NOMO-1 (cell line): ENCODE data around the gene HLA-DPA1.
A peak's percentile ranks its signal among the peaks of the same experiment; 100 is the strongest.
"Not testable (repeated sequence)": the region's sequence is repeated elsewhere in the genome, so short reads cannot be mapped to it uniquely, and the experiment has no call there.

ENCODE experiments used
- DNase-seq, 2 experiments: peaks; one replicate each; lab custom pipeline; 2025; ENCODE audit not compliant: unreplicated experiment in 2 of 2; lab: John Stamatoyannopoulos, UW

Gene HLA-DPA1

DNA sequence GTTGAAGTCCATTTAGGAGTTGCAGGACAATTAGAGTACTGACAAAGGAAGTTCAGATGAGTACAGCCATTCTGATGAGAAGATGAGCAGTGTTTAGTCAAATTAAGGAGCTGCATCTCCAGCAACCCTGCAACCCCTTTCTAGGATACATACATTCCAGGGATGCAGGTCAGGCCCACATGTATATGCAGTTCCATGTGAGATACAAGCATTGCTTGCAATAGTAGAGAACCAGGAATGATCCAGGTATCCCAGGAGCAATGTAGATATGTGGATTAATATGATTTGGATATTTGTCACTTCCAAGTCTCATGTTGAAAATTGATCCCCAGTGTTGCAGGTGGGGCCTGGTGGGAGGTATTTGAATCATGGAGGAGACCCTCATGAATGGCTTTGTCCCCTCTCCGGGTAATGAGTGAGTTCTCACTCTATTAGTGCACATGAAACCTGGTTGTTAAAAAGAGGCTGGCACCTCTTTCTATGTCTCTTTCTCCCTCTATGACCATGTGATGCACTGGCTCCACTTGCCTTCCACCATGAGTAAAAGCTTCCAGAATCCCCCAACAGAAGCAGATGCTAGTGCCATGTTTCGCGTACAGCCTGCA is 6.4 kb downstream of the HLA-DPA1 start:
- DNase-seq, result no peak

DNA sequence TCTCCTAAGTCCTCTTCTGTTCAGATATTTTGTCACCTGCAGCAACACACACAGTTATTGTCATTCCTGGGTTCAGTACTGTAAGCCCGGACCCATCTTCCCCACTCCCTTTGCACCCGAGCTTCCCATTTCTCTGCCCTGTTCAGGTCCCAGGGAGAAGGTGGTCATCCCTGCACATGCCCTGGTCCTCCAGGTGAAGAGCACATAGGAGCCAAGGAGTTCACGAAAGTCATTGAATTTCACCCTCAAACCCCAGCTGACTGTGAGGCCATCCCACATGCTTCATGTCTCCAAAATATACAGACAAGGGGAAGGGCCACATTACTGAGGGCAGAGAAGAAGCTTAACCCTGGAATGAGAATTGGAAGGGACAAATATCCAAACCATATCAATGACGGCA is 8.1 kb downstream of the HLA-DPA1 start:
- DNase-seq, result no peak

DNA sequence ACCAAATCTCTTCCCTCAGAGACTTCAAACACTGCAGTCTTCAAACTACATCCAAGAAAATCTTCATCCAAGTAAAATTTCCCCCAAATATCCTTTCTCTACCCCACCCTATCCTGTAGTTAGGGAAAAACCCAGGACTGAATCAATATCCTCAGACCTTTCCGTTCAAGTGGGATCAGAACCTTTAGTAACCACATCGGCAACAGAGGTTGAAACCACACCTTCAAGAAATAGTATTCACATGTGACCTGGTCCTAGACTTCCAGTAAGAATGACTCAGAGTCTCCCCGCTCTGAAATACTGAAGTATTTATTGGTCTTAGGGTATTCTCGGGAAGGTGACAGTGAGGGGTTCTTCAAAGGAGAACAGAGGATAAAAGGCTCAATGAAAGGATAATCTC is 8.7 kb downstream of the HLA-DPA1 start:
- no peak for DNase-seq

DNA sequence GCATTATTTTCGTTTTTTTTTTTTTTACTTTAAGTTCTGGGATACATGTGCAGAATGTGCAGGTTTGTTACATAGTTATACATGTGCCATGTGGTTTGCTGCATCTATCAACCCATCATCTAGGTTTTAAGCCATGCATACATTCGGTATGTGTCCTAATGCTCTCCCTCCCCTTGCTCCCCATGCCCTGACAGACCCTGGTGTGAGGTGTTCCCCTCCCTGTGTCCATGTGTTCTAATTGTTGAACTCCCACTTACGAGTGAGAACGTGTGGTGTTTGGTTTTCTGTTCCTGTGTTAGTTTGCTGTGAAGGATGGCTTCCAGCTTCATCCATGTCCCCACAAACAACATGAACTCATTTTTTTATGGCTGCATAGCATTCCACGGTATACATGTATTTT is 10.0 kb downstream of the HLA-DPA1 start:
- not testable (repeated sequence) for DNase-seq

DNA sequence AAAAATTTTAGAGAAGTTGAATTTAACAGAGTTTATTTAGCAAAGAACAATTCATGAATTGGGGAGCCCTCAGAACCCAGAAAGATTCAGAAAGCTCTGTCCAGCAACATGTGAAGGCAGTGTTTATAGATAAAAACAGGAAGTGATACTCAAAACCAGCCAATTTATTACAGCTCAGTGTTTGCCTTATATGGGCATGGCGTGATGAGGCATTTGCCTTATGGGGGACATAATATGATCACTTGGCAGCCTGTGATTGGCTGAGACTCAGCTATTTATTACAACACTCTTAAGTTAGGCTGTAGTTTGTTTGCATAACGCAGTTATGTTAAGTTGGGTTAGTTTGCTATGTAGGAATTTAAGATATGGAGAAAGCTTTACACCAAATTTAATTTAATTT is 11.5 kb downstream of the HLA-DPA1 start:
- peak; percentile 77 to 94 for DNase-seq

DNA sequence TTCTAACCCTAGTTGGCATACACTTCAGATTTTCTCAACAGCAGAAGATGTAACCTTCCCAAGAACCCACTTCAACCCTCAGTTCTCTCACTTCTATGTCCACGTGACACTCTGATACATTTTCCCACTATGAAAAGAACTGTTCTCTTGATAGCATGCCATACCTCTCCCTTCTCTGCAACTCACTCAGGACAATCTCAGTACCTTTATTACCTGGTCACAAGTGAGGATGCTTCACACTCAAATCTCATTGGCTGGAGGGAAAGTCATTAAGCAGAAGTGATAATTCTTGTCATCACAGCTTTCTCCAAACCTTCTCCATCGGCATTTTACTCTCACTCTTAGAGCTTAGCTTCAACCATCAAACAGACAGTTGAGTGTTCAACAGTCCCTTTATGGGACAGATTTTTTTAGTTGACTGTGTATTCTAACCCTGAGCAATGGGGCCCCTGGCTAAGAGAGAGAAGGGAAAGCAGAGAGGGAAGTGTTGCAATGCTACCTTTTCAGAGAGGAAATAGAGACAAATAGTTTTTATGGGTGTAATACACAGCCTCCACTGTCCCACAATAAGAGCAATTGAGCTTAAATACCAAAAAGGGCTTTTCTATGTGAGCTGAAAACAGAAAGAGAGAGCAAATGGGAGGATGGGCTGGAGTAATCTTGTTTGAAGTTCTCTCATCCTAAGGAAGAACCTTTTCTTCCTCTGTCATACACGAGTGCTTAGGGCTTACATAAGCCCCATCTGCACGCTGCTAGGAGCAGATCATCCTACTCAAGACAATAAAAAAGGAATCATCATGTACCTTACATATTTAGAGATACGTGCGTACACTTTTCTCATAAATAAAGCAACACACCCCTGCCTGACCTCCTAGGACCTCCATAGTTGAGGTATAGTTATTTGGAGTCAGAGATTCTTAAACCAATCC is 16.0 kb downstream of the HLA-DPA1 start:
- DNase-seq, result peak; percentile 28 to 83

DNA sequence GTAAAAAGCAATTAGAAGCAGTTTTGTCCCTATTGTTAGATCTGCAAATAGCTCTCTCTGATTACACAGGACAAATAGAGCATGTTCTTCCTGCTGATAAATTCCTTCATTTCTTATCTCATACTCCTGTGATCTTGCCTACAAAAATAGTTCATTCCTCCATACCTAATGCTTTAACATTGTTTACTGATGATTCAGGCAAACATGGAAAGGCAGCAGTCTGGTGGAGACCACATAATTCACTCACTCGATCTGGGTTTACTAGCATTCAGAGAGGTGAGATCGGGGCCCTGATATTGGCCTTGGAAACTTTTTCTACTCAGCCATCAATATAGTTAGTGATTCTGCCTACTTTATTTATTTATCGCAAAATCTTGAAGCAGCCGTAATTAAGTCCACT is 20.2 kb downstream of the HLA-DPA1 start:
- no peak for DNase-seq

GRCh38 chr6:33052627-33053026 is 20.8 kb downstream of the HLA-DPA1 start:
- no peak for DNase-seq

DNA sequence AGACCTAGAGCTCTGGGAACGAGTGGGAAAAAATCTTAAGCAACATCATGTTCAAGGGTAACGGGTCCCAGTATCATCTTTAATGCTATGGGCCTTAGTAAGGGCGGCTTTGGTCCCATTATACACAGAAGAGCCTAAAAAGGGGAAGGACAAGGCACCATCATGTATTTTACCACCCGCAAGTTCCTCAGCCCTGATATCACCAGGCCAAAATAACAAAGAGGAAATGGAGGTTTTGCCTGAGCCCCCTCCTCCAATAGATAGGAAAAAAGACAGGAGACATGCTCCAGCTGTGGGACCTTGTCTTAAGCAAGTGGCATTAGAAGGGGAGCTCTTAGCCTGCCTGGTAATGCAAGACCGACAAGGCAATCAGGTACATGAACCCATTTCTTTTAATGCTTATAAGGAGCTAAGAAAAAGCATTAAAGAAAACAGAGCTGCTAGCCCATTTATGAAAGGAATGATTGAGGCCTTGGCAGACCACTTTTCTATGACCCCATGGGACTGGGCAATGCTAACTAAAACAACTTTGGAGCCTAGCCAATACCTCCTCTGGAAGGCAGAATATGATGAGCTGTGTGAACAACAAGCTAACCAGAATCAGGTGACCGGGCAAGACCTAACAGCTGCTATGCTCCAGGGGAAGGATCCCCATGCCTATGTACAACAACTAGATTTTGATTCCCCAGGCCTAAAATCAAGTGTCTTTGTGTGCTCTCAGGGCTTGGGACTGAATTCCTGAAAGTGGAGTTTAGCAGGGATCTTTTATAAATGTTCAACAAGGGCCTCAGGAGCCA is 23.2 kb downstream of the HLA-DPA1 start:
- DNase-seq, result peak; percentile 32 to 65

DNA sequence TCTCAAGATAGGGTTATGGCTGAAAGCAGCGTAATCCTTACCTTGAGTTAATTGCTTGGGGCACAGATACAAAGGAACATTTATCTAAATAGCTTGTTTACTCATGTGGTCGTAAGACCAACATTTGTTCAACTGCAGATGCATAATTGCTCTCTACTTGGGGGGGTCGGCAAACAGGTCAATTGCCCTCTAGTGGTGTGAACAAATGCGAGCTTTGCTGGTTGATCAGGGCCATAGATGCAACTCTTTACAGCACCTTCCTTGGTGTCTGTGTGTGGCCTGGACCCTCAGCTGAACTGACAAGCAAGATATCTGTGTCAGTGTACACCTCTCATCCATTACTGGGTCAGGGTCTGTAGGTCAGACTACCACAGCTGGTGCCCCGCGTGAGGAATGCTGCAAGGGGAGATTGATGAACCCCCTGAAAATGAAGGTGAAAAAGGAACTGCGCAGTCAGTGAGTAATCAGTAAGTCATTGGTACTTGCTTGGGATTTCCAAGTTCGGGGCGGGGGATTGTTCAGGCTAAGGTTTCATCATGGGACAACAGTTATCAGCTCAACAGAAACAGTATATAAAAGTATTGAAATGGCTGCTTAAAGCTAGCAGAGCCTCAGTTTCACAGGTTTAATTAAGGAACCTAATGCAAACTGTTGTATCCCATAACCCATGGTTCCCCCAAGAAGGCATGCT is 24.0 kb downstream of the HLA-DPA1 start:
- no peak for DNase-seq

GRCh38 chr6:33040157-33040556 is 33.3 kb downstream of the HLA-DPA1 start:
- no peak for DNase-seq

DNA sequence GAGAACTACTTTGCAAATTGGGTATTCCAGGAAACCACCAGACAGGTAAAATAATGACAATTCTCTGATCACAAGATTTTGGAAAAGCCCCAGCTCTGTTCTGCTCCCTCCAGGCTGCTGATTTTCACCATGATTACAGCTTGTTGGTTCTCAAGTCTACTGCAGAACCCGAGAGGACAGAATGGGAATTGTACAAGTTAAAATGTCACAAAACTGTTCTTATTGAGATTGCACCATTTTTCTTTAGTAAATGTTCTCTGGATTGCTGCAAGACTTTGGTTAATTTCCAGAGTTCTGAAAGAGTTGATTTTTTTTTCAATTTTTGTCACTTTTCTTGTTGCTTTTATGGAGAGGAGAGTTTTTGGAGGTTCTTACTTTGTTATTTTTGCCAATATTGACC is 36.9 kb downstream of the HLA-DPA1 start:
- DNase-seq, result no peak

DNA sequence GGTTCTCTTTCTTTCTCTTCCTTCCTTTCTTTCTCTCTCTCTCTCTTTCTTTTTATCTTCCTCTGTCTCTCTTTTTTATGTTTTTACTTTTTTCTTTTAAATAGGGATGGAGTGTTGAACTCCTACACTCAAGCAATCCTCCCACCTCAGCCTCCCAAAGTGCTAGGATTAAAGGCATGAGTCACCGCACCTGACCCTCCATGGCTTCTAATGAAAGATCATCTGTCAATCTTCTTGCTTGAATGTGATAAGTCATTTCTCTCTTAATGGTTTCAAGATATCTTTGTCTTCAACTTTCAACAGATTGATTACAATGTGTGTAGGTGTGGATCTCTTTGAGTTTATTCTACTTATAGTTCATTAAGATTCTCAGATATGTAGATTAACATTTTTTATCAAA is 38.9 kb downstream of the HLA-DPA1 start:
- no peak for DNase-seq

DNA sequence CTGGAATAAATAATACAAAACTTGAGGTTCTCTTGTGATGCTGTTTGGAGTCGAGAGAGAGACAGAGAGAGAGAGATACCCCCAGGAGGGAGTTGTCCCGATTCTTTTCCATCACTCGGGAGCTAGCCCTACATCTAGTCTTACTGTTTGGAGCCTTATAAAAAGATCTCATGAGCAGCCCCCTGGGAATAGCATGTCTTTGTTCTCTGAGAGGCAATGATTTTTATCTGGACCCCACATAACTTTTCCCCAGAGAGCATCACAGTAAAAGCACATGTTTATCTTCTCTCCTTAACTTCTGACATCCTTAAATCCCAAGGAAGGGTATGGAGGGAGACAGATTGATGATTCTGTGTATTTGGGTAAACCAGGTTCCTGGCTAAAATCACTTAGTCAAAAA is 43.2 kb downstream of the HLA-DPA1 start:
- DNase-seq, result no peak

- DNase-seq, result peak; percentile 53 to 74
Measured at GRCh38 chr6:33029328-33030184, 43.9 kb downstream of the HLA-DPA1 start.

GRCh38 chr6:33028220-33028849 is 45.1 kb downstream of the HLA-DPA1 start:
- DNase-seq, result peak in 1 of 2 experiments; percentile 31

GRCh38 chr6:33024521-33024920 is 48.9 kb downstream of the HLA-DPA1 start:
- DNase-seq, result no peak

DNA sequence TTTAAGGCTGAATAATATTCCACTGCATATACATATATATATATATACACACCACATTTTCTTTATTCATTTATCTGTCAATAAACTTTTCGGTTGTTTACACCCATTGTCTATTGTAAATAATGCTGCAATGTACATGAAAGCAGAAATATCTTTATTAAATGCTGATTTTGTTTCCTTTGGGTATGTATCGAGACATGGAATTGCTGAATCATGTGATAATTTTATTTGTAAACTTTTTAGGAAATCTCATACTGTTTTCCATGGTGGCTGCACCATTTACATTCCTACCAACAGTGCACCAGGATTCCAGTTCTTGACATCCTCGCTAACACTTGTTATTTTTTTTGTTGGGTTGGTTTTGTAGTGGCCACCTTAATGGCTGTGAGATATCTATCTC is 49.9 kb downstream of the HLA-DPA1 start:
- DNase-seq, result no peak

- DNase-seq, result no peak
Measured at GRCh38 chr6:33021917-33022316, 51.5 kb downstream of the HLA-DPA1 start.
